Stimulated activated CD8-positive, alpha-beta memory T cell treated with anti-CD3 and anti-CD28 coated beads, Interleukin-7, amount 100 ng/mL, for 4 hours (primary cell): ENCODE data around the gene NCBP2L.

Source experiments
- DNase-seq, 2 donors: peaks; one replicate each; pipeline ENCODE4 v3.0.0-alpha.2; 2020; ENCODE audit warnings: low read depth in 2 of 2

NCBP2L gene

GRCh38 chrX:107752714-107753113, 24.8 kb upstream of the NCBP2L start:
- DNase-seq = no peak

GRCh38 chrX:107753187-107753586, 24.3 kb upstream of the NCBP2L start:
- no peak for DNase-seq

GRCh38 chrX:107755721-107756120, 21.8 kb upstream of the NCBP2L start:
- DNase-seq = no peak

GRCh38 chrX:107758231-107758766, 19.2 kb upstream of the NCBP2L start:
- no peak for DNase-seq

GRCh38 chrX:107760304-107761077, 17.0 kb upstream of the NCBP2L start:
- no peak for DNase-seq

- no peak for DNase-seq
Measured at GRCh38 chrX:107763647-107764046, 13.9 kb upstream of the NCBP2L start.

- DNase-seq = no peak
Measured at GRCh38 chrX:107764845-107765608, 12.5 kb upstream of the NCBP2L start.

- no peak for DNase-seq
Measured at GRCh38 chrX:107766470-107767150, 10.9 kb upstream of the NCBP2L start.

GRCh38 chrX:107768051-107768450, 9.5 kb upstream of the NCBP2L start:
- DNase-seq = no peak

- no peak for DNase-seq
Measured at GRCh38 chrX:107769581-107770317, 7.8 kb upstream of the NCBP2L start.

- no peak for DNase-seq
Measured at GRCh38 chrX:107773206-107773605, 4.3 kb upstream of the NCBP2L start.

- no peak for DNase-seq
Measured at GRCh38 chrX:107773906-107774435, 3.6 kb upstream of the NCBP2L start.

- no peak for DNase-seq
Measured at GRCh38 chrX:107775000-107775733, 2.4 kb upstream of the NCBP2L start.

GRCh38 chrX:107775734-107776511, 1.6 kb upstream of the NCBP2L start, which contains the start of gene TSC22D3:
TSC22D3 (minus strand) TSS chrX:107775787; CDS start chrX:107775419, 368 bp downstream.
- peak; percentile 2 to 14 for DNase-seq

- peak; percentile 69 for DNase-seq
Measured at GRCh38 chrX:107776649-107777535, 641 bp upstream of the NCBP2L start.

GRCh38 chrX:107780525-107780924, 3.0 kb downstream of the NCBP2L start:
- no peak for DNase-seq

- no peak for DNase-seq
Measured at GRCh38 chrX:107787827-107788226, 10.3 kb downstream of the NCBP2L start.

GRCh38 chrX:107804427-107804826, 26.9 kb downstream of the NCBP2L start:
- no peak for DNase-seq

GRCh38 chrX:107805179-107805578, 27.6 kb downstream of the NCBP2L start:
- no peak for DNase-seq
